DMS114 treated with DMSO at 0.1 percent for 48 hours (cell line): ENCODE measurements around the gene OR4N2.
"Not testable (repeated sequence)": the region's sequence is repeated elsewhere in the genome, so short reads cannot be mapped to it uniquely, and the experiment has no call there.

Source experiments
- DNase-seq: peaks from one replicate; lab custom pipeline; 2025; ENCODE audit not compliant: unreplicated experiment; lab: John Stamatoyannopoulos, UW

The OR4N2 gene

GRCh38 chr14:19803470-19803869 is at the start of gene OR4N2:
Gene OR4N2, plus strand, starts transcription at chr14:19803770. Its CDS starts 23,679 bp downstream, at chr14:19827449.
- DNase-seq: not testable (repeated sequence)

- DNase-seq: no peak
Measured at GRCh38 chr14:19754172-19754571, 49.4 kb upstream of the OR4N2 start.

GRCh38 chr14:19771491-19771890 is 32.1 kb upstream of the OR4N2 start:
- DNase-seq: not testable (repeated sequence)

GRCh38 chr14:19771895-19772430 is 31.6 kb upstream of the OR4N2 start:
- DNase-seq: no peak

GRCh38 chr14:19772454-19772853 is 31.1 kb upstream of the OR4N2 start:
- not testable (repeated sequence) for DNase-seq

- not testable (repeated sequence) for DNase-seq
Measured at GRCh38 chr14:19773204-19773603, 30.4 kb upstream of the OR4N2 start, which contains the start of gene OR4M1. Gene OR4M1, plus strand, starts transcription at chr14:19773504. Its CDS starts 6,819 bp downstream, at chr14:19780323.

GRCh38 chr14:19775587-19775986 is 28.0 kb upstream of the OR4N2 start:
- no peak for DNase-seq

GRCh38 chr14:19785848-19786247 is 17.7 kb upstream of the OR4N2 start:
- DNase-seq: not testable (repeated sequence)

GRCh38 chr14:19787318-19787717 is 16.3 kb upstream of the OR4N2 start:
- not testable (repeated sequence) for DNase-seq

- not testable (repeated sequence) for DNase-seq
Measured at GRCh38 chr14:19788150-19788549, 15.4 kb upstream of the OR4N2 start.

- DNase-seq: not testable (repeated sequence)
Measured at GRCh38 chr14:19796520-19797108, 7.0 kb upstream of the OR4N2 start.

GRCh38 chr14:19799880-19800279 is 3.7 kb upstream of the OR4N2 start:
- no peak for DNase-seq

- DNase-seq: no peak
Measured at GRCh38 chr14:19800282-19801117, 3.1 kb upstream of the OR4N2 start.

GRCh38 chr14:19801118-19801464 is 2.5 kb upstream of the OR4N2 start:
- no peak for DNase-seq

GRCh38 chr14:19813171-19813920 is 9.8 kb downstream of the OR4N2 start:
- not testable (repeated sequence) for DNase-seq

GRCh38 chr14:19819879-19820278 is 16.3 kb downstream of the OR4N2 start:
- not testable (repeated sequence) for DNase-seq

GRCh38 chr14:19821016-19821415 is 17.4 kb downstream of the OR4N2 start:
- DNase-seq: not testable (repeated sequence)

GRCh38 chr14:19823178-19823577 is 19.6 kb downstream of the OR4N2 start:
- DNase-seq: no peak

- no peak for DNase-seq
Measured at GRCh38 chr14:19823765-19824164, 20.2 kb downstream of the OR4N2 start.

- not testable (repeated sequence) for DNase-seq
Measured at GRCh38 chr14:19827626-19828244, 24.2 kb downstream of the OR4N2 start.

GRCh38 chr14:19828314-19828713 is 24.7 kb downstream of the OR4N2 start:
- DNase-seq: no peak
